Measurements from ENCODE around the gene CRYAB. TPM values are rescaled to one million over a fixed set of nuclear protein-coding genes. Genes with fewer than 3 reads are reported as not detected.

CRYAB gene
- total RNA-seq, 1 experiment from 2014 or later, result not detected

Other genes with a start within 250 kb of the CRYAB start
- 31.3 and 41.5 TPM in 2 replicates for gene PPP2R1B, start 145.4 kb downstream of the CRYAB start, total RNA-seq (2014; rRNA removed)
- 29.4 and 34.3 TPM in 2 replicates for gene ALG9, start 40.2 kb downstream of the CRYAB start, total RNA-seq (2014; rRNA removed)
- 2.5 and 3.0 TPM in 2 replicates for gene FDXACB1, start 32.6 kb downstream of the CRYAB start, total RNA-seq (2014; rRNA removed)
- 26.0 and 27.4 TPM in 2 replicates for gene CFAP68, start 32.2 kb downstream of the CRYAB start, total RNA-seq (2014; rRNA removed)
- not detected in 2 replicates for gene HSPB2, start 964 bp upstream of the CRYAB start, total RNA-seq (2014; rRNA removed)
- gene C11orf52, start 7.1 kb upstream of the CRYAB start, total RNA-seq (2014; rRNA removed), result 8.7 and 10.5 TPM in 2 replicates
- gene DIXDC1, start 25.6 kb upstream of the CRYAB start, total RNA-seq (2014; rRNA removed), result 6.8 and 10.8 TPM in 2 replicates
- 78.9 and 102 TPM in 2 replicates for gene DLAT, start 113.6 kb upstream of the CRYAB start, total RNA-seq (2014; rRNA removed)
- gene PIH1D2, start 162.2 kb upstream of the CRYAB start, total RNA-seq (2014; rRNA removed), result 0.75 and 1.7 TPM in 2 replicates
- 19.4 and 34.3 TPM in 2 replicates for gene NKAPD1, start 162.5 kb upstream of the CRYAB start, total RNA-seq (2014; rRNA removed)
- 210 and 238 TPM in 2 replicates for gene TIMM8B, start 175.0 kb upstream of the CRYAB start, total RNA-seq (2014; rRNA removed)
- 139 and 184 TPM in 2 replicates for gene SDHD, start 175.1 kb upstream of the CRYAB start, total RNA-seq (2014; rRNA removed)

Measured in PC-3 (cell line).